DND-41 (cell line): ENCODE data around the gene MAPK12.

Experiments
- CTCF ChIP-seq: IDR thresholded peaks from 2 replicates; pipeline ENCODE4 v1.5.1; 2012; ENCODE audit warnings: borderline replicate concordance, low read length, moderate library complexity, mild to moderate bottlenecking; ENCODE audit not compliant: poor library complexity, severe bottlenecking; ENCODE audit errors: extremely low read depth
- EZH2 ChIP-seq: IDR thresholded peaks from 3 replicates; pipeline ENCODE4 v1.6.1; 2012; ENCODE audit warnings: borderline replicate concordance, low read depth, mild to moderate bottlenecking, moderate library complexity, low read length, inconsistent platforms; ENCODE audit not compliant: severe bottlenecking

DNA sequence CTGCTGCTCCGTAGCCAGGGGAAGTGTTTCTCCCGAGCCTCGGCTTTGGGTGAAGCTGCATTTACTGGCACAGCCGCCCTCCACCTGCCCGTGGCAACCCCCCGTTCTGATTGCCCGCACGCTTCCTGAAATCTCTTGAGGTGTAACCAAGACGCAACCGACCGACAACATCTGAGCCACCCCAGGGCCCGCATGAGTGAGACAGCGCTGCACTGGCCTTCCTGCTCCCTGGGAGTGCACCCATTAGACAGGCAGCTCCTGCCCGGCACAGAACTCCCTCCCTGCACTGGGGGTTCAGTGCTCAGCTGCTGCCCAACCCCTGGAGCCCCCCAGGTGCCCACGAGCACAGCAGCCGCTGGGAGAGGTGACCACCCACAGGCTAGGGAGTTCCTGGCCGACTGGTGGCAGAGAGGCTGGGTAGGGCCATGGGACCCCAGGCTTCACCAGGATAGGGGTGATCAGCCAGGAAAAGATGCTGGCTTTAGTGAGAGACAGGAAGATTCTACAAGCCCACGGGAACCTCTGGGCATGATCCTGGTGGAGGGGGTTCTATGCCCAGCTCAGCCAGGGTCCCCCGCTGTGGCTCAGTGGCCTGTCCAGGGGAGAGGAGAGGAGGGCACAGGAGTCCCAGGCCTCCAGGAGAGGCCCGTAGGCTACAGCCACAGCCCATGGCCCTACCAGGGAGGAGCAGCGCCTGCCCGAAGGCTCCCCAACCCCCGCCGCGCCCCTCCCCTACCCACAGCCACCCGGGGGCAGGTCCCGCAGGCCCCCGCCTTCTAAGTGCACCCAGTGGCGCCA, 31.4 kb upstream of the MAPK12 start:
- no peak for TF ChIP-seq EZH2
- TF ChIP-seq CTCF, result no peak
